ENCODE data around the gene STUB1. TPM values are rescaled to one million over a fixed set of nuclear protein-coding genes. Genes with fewer than 3 reads are reported as not detected.

STUB1 gene
- total and polyA plus RNA-seq, 2 donors (not counting 1 experiment from before 2014, with no cell fraction given), result 94.6 to 133 TPM

- H3K4me3 ChIP-seq (replicated peaks in 1 of 4; ENCODE audit: control extremely low read depth in 1 of 4, insufficient read depth in 1 of 4, low read depth in 3 of 4, low read length in 4 of 4), result no peak overlapping the region
- no peaks in the 10 kb centered on the region for H4K20me1 ChIP-seq (ENCODE audit: control insufficient read depth, extremely low read depth, insufficient read depth, low read length)
- TF ChIP-seq EZH2 (IDR thresholded peaks at IDR 0.05; ENCODE audit: low read length, missing control alignments) (peak; percentile 99), CTCF (conservative IDR thresholded peaks at IDR 0.05 in 1 of 2, IDR thresholded peaks at IDR 0.05 in 1 of 2; ENCODE audit: low read depth in 1 of 2, low read length in 2 of 2) (no peak)
- DNase-seq (ENCODE audit: low read depth in 2 of 2), result no peak
- peaks cover 5% of the 10 kb centered on the region for H3K4me1 ChIP-seq (ENCODE audit: control insufficient read depth, extremely low read depth, insufficient read depth, low read length)
- H3K36me3 ChIP-seq (ENCODE audit: control insufficient read depth, insufficient read depth, low read length), result no peaks in the 10 kb centered on the region
- H3K27me3 ChIP-seq (ENCODE audit: control insufficient read depth, insufficient read depth, low read length), result peaks cover 21% of the 10 kb centered on the region
- H3K9ac ChIP-seq (ENCODE audit: insufficient read depth, low read length), result no peak overlapping the region
- no peaks in the 10 kb centered on the region for H3K9me3 ChIP-seq (ENCODE audit: control insufficient read depth, insufficient read depth, low read depth, low read length)
- peaks cover 2% of the 10 kb centered on the region for H3K79me2 ChIP-seq (ENCODE audit: control insufficient read depth, insufficient read depth, low read length)
- no peak overlapping the region for H2AFZ ChIP-seq (ENCODE audit: low read length)
- H3K27ac ChIP-seq (ENCODE audit: insufficient read depth, low read length), result no peak overlapping the region
- no peak overlapping the region for H3K4me2 ChIP-seq (ENCODE audit: extremely low read depth, insufficient read depth, low read length)
Observed at GRCh38 chr16:694187-694862, 14.1 kb downstream of the STUB1 start.

- Histone ChIP-seq H3K9ac (ENCODE audit: insufficient read depth, low read length) (no peak overlapping the region), H3K79me2 (ENCODE audit: control insufficient read depth, insufficient read depth, low read length) (no peaks in the 10 kb centered on the region), H3K36me3 (ENCODE audit: control insufficient read depth, insufficient read depth, low read length) (no peaks in the 10 kb centered on the region), H4K20me1 (ENCODE audit: control insufficient read depth, extremely low read depth, insufficient read depth, low read length) (no peaks in the 10 kb centered on the region), H3K4me3 (replicated peaks in 1 of 4; ENCODE audit: control extremely low read depth in 1 of 4, insufficient read depth in 1 of 4, low read depth in 3 of 4, low read length in 4 of 4) (no peak overlapping the region), H3K4me1 (ENCODE audit: control insufficient read depth, extremely low read depth, insufficient read depth, low read length) (peaks cover 2% of the 10 kb centered on the region), H2AFZ (ENCODE audit: low read length) (no peak overlapping the region), H3K4me2 (ENCODE audit: extremely low read depth, insufficient read depth, low read length) (no peak overlapping the region), H3K27me3 (ENCODE audit: control insufficient read depth, insufficient read depth, low read length) (peaks cover 21% of the 10 kb centered on the region), H3K9me3 (ENCODE audit: control insufficient read depth, insufficient read depth, low read depth, low read length) (no peaks in the 10 kb centered on the region), H3K27ac (ENCODE audit: insufficient read depth, low read length) (no peak overlapping the region)
- no peak for DNase-seq (ENCODE audit: low read depth in 2 of 2)
- TF ChIP-seq CTCF (conservative IDR thresholded peaks at IDR 0.05 in 1 of 2, IDR thresholded peaks at IDR 0.05 in 1 of 2; ENCODE audit: low read depth in 1 of 2, low read length in 2 of 2) (no peak), EZH2 (IDR thresholded peaks at IDR 0.05; ENCODE audit: low read length, missing control alignments) (no peak)
Observed at GRCh38 chr16:694863-695354, 14.7 kb downstream of the STUB1 start.

GRCh38 chr16:695355-696089, 15.3 kb downstream of the STUB1 start:
- H3K36me3 ChIP-seq (ENCODE audit: control insufficient read depth, insufficient read depth, low read length), result no peaks in the 10 kb centered on the region
- no peak overlapping the region for H2AFZ ChIP-seq (ENCODE audit: low read length)
- no peak for DNase-seq (ENCODE audit: low read depth in 2 of 2)
- H3K4me1 ChIP-seq (ENCODE audit: control insufficient read depth, extremely low read depth, insufficient read depth, low read length), result peaks cover 2% of the 10 kb centered on the region
- H3K27me3 ChIP-seq (ENCODE audit: control insufficient read depth, insufficient read depth, low read length), result peaks cover 21% of the 10 kb centered on the region
- H3K9ac ChIP-seq (ENCODE audit: insufficient read depth, low read length), result no peak overlapping the region
- H3K27ac ChIP-seq (ENCODE audit: insufficient read depth, low read length), result no peak overlapping the region
- no peaks in the 10 kb centered on the region for H4K20me1 ChIP-seq (ENCODE audit: control insufficient read depth, extremely low read depth, insufficient read depth, low read length)
- H3K79me2 ChIP-seq (ENCODE audit: control insufficient read depth, insufficient read depth, low read length), result no peaks in the 10 kb centered on the region
- no peaks in the 10 kb centered on the region for H3K9me3 ChIP-seq (ENCODE audit: control insufficient read depth, insufficient read depth, low read depth, low read length)
- TF ChIP-seq CTCF (conservative IDR thresholded peaks at IDR 0.05 in 1 of 2, IDR thresholded peaks at IDR 0.05 in 1 of 2; ENCODE audit: low read depth in 1 of 2, low read length in 2 of 2), result no peak
- TF ChIP-seq EZH2 (IDR thresholded peaks at IDR 0.05; ENCODE audit: low read length, missing control alignments), result peak; percentile 98
- H3K4me2 ChIP-seq (ENCODE audit: extremely low read depth, insufficient read depth, low read length), result no peak overlapping the region
- H3K4me3 ChIP-seq (replicated peaks in 1 of 4; ENCODE audit: control extremely low read depth in 1 of 4, insufficient read depth in 1 of 4, low read depth in 3 of 4, low read length in 4 of 4), result no peak overlapping the region

All from fibroblast of lung (primary cell).